ENCODE results near the gene ATP10A.
A peak's percentile ranks its signal among the peaks of the same experiment; 100 is the strongest.
"Not testable (repeated sequence)": the region's sequence is repeated elsewhere in the genome, so short reads cannot be mapped to it uniquely, and the experiment has no call there.

ATP10A gene

DNA sequence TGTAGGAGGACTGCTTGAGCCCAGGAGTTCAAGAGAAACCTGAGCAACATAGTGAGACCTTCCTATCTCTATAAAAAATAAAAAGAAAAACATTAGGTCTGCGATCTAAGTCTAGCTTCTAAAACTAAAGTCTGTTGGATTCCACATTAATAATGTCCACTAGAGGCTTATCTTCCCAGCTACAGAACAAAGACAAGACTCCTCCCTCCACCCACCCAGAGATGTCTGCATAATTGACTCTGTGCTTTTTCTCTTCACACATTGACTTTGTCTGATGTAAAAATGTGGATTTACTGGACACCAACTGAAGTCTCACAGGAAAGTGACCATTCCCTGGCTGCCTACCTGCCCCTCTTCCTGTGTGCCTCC, 91.8 kb downstream of the ATP10A start:
- DNase-seq (ENCODE audit: low spot score), result no peak

GRCh38 chr15:25770618-25771337, 92.3 kb downstream of the ATP10A start:
- peak; percentile 20 for DNase-seq (ENCODE audit: low spot score)

- DNase-seq (ENCODE audit: low spot score), result no peak
Measured at GRCh38 chr15:25770031-25770430, 93.1 kb downstream of the ATP10A start.

GRCh38 chr15:25768271-25768670, 94.9 kb downstream of the ATP10A start:
- no peak for DNase-seq (ENCODE audit: low spot score)

- DNase-seq (ENCODE audit: low spot score), result no peak
Measured at GRCh38 chr15:25767356-25768151, 95.6 kb downstream of the ATP10A start.

DNA sequence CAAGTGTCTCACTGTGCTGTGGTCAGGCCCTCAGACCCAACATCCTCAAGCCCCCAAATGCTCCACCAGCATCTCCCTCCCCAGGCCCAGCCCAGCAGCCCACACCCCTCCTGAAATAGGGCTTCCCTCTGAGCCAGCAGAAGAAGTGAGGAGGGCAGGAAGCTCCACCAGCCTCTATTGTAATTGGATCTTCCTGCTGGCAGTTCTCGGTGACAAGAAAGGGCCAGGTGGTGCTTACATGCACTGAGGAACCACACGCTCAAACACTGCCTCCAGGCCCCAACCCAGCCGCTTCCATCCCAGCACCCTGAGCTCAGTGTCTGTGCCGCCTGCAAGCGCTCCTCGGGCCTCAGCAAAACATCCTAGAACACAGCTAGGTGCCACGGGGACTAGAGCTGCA, 96.7 kb downstream of the ATP10A start:
- DNase-seq (ENCODE audit: low spot score), result no peak

GRCh38 chr15:25764980-25765735, 98.0 kb downstream of the ATP10A start:
- DNase-seq (ENCODE audit: low spot score), result no peak

GRCh38 chr15:25763954-25764353, 99.2 kb downstream of the ATP10A start:
- no peak for DNase-seq (ENCODE audit: low spot score)

DNA sequence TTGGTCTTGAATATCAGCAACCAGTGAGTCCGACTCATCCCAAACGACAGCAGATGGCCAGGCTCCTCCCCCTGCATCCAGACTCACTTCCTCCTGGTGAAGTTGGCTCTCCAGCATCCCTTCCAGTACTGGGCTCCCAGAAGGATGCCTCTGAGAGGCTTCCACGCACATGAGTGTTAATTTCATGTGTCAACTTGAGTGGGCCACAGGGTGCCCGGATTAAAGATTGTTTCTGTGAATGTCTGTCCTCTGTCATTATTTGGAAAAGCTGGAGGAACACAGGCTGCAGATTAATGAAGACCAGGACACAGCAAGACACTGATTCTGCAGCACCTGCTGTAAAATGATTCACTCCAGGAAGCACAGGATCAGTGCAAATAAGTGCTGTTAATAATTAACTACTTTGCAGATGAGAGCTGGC, 99.8 kb downstream of the ATP10A start:
- DNase-seq (ENCODE audit: low spot score), result peak; percentile 79

DNA sequence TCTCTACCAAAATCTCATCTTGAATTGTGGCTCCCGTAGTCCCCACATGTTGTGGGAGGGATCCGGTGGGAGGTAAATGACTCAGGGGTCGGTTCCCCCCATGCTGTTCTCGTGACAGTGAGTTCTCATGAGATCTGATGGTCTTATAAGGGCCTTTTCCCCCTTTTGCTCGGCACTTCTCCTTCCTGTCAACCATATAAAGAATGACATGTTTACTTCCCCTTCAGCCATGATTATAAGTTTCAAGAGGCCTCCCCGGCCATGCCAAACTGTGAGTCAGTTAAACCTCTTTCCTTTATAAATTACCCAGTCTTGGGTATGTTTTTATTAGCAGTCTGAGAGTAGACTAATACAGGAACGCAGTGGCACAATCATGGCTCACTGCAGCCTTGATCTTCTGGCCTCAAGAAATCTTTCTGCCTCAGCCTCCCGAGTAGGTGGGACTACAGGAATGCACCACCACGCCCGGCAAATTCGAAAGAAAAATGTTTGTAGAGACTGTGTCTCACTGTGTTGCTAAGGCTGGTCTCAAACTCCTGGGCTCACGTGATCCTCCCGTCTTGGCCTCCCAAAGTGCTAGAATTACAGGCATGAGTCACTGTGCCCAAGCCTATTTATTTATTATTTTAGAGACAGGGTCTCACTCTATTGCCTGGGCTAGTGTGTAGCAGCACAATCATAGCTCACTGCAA, 101.0 kb downstream of the ATP10A start:
- DNase-seq (ENCODE audit: low spot score), result no peak

GRCh38 chr15:25759421-25759820, 103.7 kb downstream of the ATP10A start:
- DNase-seq (ENCODE audit: low spot score), result no peak

- DNase-seq (ENCODE audit: low spot score), result not testable (repeated sequence)
Measured at GRCh38 chr15:25758612-25759011, 104.5 kb downstream of the ATP10A start.

GRCh38 chr15:25743548-25744275, 119.4 kb downstream of the ATP10A start:
- no peak for DNase-seq (ENCODE audit: low spot score)

GRCh38 chr15:25742776-25743547, 120.2 kb downstream of the ATP10A start:
- no peak for DNase-seq (ENCODE audit: low spot score)

- no peak for DNase-seq (ENCODE audit: low spot score)
Measured at GRCh38 chr15:25742041-25742730, 120.9 kb downstream of the ATP10A start.

- no peak for DNase-seq (ENCODE audit: low spot score)
Measured at GRCh38 chr15:25741256-25741580, 121.9 kb downstream of the ATP10A start.

DNA sequence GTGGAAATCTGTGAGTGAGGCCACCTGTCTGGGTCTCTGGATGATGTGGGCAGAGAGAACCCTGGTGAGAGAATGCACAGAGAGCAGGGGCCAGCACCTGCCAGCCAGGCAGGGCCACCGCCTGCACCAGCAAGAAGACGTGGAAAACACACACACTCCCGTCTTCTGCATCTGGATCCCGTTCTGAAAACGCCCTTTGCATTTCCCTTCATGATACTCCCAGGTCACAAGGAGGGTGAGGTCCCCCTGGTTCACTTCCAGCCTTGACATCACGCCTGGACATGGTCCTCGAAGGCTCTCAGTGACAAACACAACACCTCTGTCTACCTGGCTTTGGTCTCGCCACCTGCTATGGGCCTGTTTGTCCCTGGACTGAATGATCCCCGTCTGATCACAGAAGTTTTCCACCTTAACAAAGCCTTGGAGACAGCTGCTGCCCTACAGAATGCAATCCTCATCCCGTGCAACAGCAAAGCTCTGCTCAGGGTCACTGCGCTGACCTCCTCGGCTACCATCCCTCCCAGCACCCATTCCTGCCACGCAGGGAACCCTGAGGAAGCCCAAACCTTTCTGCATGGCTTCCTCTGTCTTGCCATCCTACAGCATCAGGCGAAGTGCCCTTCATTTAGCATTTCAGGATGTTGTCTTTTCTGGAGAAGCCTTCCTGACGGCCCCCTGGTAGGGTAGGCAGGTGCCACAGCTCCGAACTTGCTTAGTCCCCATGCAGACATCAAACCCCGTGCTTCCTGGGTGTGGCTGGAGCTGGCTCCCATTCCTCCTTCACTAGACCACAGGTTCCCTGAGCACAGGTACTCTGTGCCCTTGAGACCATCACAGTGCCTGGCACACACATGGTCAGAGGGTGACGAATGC, 122.5 kb downstream of the ATP10A start:
- no peak for DNase-seq (ENCODE audit: low spot score)

- DNase-seq (ENCODE audit: low spot score), result peak; percentile 46
Measured at GRCh38 chr15:25739687-25740121, 123.4 kb downstream of the ATP10A start.
